GM21447 (cell line): ENCODE data around the gene MRPS15.

Source experiments
- ATAC-seq: cut with Tn5 transposase; IDR thresholded peaks from one replicate; pipeline ENCODE4 v1.9.1; 2021; ENCODE audit not compliant: unreplicated experiment

The MRPS15 gene

GRCh38 chr1:36432616-36433015 is 31.6 kb downstream of the MRPS15 start:
- ATAC-seq, result no peak

GRCh38 chr1:36425791-36426190 is 38.4 kb downstream of the MRPS15 start:
- no peak for ATAC-seq

DNA sequence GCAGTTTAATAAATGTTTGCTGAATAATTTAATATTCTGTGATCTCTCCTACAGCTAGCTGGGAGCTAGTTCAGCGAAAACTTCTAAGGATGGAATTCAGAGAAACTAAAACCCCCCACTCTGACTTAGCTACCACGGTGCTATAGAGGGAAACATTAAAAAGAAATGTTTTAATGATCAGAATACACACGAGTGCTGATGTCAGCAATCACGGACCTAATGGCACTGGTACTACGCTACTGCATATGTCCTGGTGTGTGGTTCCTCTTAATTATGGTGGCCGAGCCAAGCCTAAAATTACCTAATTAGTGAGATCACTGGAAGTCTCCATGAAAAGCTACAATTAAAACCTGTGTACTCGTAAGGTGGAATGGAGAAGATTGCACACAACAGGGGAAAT is 42.5 kb downstream of the MRPS15 start:
- no peak for ATAC-seq

DNA sequence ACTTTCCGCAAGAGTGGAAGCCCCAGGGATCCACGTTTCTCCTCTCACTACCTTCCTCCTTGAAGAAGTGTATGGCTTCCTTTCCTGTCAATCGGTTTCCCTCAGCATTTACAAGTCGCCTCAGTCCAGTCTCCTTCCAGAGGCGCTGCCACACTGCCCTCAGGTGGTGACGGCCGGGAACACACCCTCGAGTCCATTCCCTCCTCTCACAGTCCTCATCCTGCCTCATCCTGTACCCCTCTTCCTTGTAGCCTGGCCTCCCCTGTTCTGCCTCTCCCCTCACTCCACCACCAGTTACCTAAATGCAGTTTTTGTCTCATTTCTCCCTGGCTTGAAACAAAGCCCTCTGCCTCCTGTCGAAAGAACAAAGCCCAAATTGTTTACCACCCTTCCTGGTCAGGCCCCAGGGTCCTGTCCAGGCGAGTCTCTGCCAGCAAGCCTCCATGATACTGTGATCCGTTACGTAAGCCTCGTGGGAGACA is 43.3 kb downstream of the MRPS15 start:
- ATAC-seq, result no peak

DNA sequence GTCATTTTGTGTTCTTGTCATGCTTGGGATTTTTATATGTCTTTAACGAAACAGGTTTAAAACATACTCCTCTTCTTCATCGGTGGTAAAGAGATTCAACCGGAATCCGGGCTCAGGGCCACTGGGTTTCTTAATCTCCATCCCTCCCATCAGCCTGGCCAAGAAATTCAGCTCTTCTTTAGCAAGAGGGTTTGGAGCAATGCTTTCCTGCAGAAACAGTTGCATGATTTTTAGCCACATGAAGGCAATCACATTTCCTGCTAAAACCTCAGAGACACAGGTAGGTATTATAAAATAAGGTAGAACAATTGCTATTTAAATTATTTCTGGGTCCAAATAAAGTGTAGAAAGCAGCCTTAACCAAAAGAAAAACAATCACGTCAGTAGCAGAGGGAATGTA is 43.8 kb downstream of the MRPS15 start:
- ATAC-seq, result no peak

DNA sequence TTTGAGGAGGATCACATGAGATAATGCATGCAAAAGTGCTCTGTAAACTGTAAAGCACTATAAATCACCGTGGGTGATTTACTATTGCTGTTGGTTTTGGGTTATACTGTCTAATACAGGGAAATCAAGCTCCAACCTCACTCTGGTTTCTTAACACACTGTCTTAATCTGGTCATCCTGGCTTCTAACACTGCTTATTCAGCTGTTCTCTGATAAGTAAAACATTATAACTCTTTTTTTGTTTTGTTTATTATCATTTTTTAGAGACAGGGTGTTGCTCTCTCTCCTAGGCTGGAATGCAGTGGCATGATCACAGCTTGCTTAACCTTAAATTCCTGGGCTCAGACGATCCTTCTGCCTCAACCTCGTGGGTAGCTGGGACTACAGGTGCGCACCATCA is 44.6 kb downstream of the MRPS15 start:
- no peak for ATAC-seq

- ATAC-seq, result no peak
Observed at GRCh38 chr1:36419140-36419539, 45.0 kb downstream of the MRPS15 start.

GRCh38 chr1:36417931-36418330 is 46.3 kb downstream of the MRPS15 start:
- no peak for ATAC-seq

- ATAC-seq, result no peak
Observed at GRCh38 chr1:36415661-36416326, 48.4 kb downstream of the MRPS15 start.

DNA sequence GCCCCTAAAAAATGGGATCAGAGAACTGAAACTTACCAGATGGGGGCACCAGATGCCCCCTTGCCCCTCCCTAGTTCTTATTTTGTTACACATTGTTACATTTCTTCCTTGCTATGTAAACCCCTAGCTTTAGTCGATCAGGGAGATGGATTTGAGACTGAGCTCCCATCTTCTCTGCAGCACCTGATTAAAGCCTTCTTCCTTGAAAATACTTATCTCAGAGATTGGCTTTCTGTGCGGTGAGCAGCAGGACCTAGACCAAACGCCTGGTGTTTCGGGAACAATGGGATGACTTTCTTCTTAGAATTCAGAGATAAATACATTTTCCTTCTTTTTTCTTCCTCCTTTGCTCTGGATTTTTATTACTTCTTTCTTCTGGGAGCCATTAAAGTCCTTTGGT is 49.8 kb downstream of the MRPS15 start:
- ATAC-seq, result no peak

DNA sequence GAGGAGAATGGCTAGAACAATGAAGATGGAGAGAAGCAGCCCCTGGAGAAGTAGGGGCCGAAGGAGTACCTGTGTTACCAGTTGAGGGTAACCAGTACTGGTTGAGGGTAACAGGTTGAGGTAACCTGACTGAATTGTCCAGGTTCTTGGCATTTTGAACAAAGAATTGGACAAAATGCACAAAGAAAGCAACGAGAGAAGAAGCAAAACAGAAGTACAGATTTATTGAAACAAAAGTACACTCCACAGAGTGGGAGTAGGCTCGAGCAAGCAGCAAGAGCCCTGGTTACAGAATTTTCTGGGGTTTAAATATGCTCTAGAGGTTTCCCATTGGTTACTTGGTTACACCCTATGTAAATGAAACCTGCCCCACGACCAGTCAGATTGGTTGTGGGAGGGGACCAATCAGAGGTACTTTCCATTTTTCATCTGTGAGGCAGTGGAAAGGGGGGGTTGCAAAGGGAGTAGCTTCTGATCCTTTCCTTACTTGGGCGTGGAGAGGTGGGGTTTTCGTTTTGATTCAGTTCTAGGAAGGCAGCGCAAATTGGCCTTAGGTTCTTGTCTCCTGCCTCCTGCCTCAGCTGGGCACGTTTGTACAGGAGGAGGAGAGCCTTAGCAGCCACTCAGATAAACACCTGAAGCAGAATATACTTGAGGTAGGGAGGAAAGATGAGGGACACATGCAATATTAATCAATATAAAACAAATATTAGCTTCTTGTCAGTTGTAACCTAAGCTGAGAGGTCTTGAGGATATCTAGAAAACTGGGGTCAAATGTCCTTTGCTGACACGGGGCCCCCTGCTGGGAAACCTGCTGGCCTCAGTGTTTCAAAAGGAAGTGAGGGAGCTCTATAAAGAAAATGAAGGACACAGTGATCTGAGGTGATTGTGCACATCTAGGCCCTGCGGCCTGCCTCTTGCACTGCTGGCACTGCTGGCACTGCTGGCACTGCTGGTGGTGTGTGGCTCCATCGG is 52.2 kb downstream of the MRPS15 start:
- no peak for ATAC-seq

GRCh38 chr1:36408479-36408878 is 55.7 kb downstream of the MRPS15 start:
- no peak for ATAC-seq

DNA sequence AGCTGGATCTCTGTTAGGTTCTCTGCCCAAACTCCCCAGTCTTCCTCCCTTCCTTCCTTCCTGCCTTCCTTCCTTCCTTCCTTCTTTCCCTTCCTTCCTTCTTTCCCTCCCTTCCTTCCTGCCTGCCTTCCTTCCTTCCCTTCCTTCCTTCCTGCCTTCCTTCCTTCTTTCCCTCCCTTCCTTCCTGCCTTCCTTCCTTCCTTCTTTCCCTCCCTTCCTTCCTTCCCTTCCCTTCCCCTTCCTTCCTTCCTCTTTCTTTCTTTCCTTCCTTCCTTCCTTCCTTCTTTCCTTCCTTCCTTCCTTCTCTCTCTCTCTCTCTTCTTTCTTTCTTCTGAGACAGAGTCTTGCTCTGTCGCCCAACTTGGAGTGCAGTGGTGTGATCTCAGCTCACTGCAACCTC is 57.7 kb downstream of the MRPS15 start:
- no peak for ATAC-seq
